ENCODE results near the gene ZDHHC7. TPM values are rescaled to one million over a fixed set of nuclear protein-coding genes. Genes with fewer than 3 reads are reported as not detected.

The ZDHHC7 gene
- total RNA-seq, 4 donors from 2014 or later: 49.8 to 59.2 (median 54.3) TPM

DNA sequence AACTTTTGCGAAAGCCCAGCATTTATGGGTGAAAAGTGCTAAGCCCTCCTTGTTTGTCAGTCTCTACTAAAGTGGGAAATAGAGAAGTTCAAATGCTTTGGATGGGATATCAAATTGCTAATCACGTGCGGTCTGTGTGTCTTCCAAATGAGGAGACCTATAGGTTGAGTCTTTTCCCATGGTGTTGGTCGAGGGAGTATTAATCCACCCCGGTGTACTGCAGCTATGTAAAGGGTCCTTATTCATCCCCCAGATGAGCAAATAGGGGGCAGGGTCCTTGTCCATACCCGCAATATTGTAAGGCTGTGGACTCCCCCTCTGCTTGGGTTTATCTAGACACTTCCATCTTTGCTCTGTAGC, 30.8 kb upstream of the ZDHHC7 start:
- TF ChIP-seq POLR2A (IDR thresholded peaks at IDR 0.05): no peak
- TF ChIP-seq CTCF (IDR thresholded peaks at IDR 0.05): no peak
- intact Hi-C loops (cut with DNase I): no loop called here
- 80 to 84% methylated on average over 6 of the region's 6 CpGs for WGBS, 2 donors

GRCh38 chr16:85041219-85042166, 30.2 kb upstream of the ZDHHC7 start:
- DNase-seq: no peak
- no peaks in the 10 kb centered on the region for H3K27me3 ChIP-seq
- WGBS, 2 donors: 91% methylated on average over 27 of the region's 27 CpGs
- no peaks in the 10 kb centered on the region for H3K9me3 ChIP-seq
- no peaks in the 10 kb centered on the region for H3K36me3 ChIP-seq
- no peak overlapping the region for H3K27ac ChIP-seq
- TF ChIP-seq CTCF (IDR thresholded peaks at IDR 0.05) (no peak), POLR2A (IDR thresholded peaks at IDR 0.05) (no peak)
- H3K4me1 ChIP-seq: no peaks in the 10 kb centered on the region
- intact Hi-C loops (cut with DNase I): no loop called here
- H3K4me3 ChIP-seq (replicated peaks in 1 of 3): no peak overlapping the region

More for the DNA sequence above, 30.8 kb upstream of the ZDHHC7 start:
- Histone ChIP-seq H3K4me1 (peaks cover 5% of the 10 kb centered on the region in 2 donors), H3K9me3 (no peaks in the 10 kb centered on the region), H3K27ac (no peak overlapping the region), H3K36me3 (no peaks in the 10 kb centered on the region), H3K27me3 (no peaks in the 10 kb centered on the region), H3K4me3 (replicated peaks in 1 of 3) (no peak overlapping the region)
- no peak for DNase-seq

- DNase-seq: no peak
These were observed 29.4 kb upstream of the ZDHHC7 start for GRCh38 chr16:85040685-85041084.

GRCh38 chr16:85037721-85038120, 26.4 kb upstream of the ZDHHC7 start:
- no peaks in the 10 kb centered on the region for H3K4me1 ChIP-seq
- TF ChIP-seq CTCF (IDR thresholded peaks at IDR 0.05) (no peak), POLR2A (IDR thresholded peaks at IDR 0.05) (no peak)
- no peak for DNase-seq
- H3K4me3 ChIP-seq (replicated peaks in 1 of 3): no peak overlapping the region
- H3K27ac ChIP-seq: no peak overlapping the region
- H3K27me3 ChIP-seq: no peaks in the 10 kb centered on the region
- WGBS, 2 donors: 87 to 88% methylated on average over 5 of the region's 5 CpGs
- intact Hi-C loops (cut with DNase I): no loop called here
- H3K36me3 ChIP-seq: no peaks in the 10 kb centered on the region
- H3K9me3 ChIP-seq: no peaks in the 10 kb centered on the region

More at GRCh38 chr16:85040685-85041084, 29.4 kb upstream of the ZDHHC7 start:
- Histone ChIP-seq H3K36me3 (no peaks in the 10 kb centered on the region), H3K27me3 (no peaks in the 10 kb centered on the region), H3K4me3 (replicated peaks in 1 of 3) (no peak overlapping the region), H3K27ac (no peak overlapping the region), H3K9me3 (no peaks in the 10 kb centered on the region), H3K4me1 (no peaks in the 10 kb centered on the region)
- TF ChIP-seq CTCF (IDR thresholded peaks at IDR 0.05) (no peak), POLR2A (IDR thresholded peaks at IDR 0.05) (no peak)
- WGBS, 2 donors: 81 to 91% methylated on average over 6 of the region's 6 CpGs
- intact Hi-C loops (cut with DNase I): no loop called here

DNA sequence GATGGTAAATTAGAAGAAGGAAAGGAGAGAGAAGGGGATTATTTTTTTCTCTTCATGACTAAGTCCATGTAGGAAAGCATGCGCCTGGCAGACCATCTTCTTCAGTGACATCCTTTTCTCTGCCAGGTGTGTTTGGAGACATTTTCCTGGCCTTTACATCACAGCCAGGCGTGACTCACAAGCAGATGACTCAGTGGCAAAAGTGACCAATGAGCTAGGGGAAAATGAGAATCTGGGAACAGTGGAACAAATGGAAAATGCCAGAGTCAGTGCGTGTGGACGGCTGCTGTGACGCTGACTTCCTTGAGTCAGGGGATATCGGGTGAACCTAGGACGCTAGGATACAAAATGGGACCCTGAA, 25.7 kb upstream of the ZDHHC7 start:
- intact Hi-C loops (cut with DNase I): no loop called here
- H3K27ac ChIP-seq: no peak overlapping the region
- no peak for TF ChIP-seq CTCF (IDR thresholded peaks at IDR 0.05)
- TF ChIP-seq POLR2A (IDR thresholded peaks at IDR 0.05): no peak
- 89 to 91% methylated on average over 7 of the region's 7 CpGs for WGBS, 2 donors
- no peaks in the 10 kb centered on the region for H3K36me3 ChIP-seq
- no peaks in the 10 kb centered on the region for H3K4me1 ChIP-seq
- H3K27me3 ChIP-seq: no peaks in the 10 kb centered on the region
- no peak overlapping the region for H3K4me3 ChIP-seq (replicated peaks in 1 of 3)
- DNase-seq: no peak
- no peaks in the 10 kb centered on the region for H3K9me3 ChIP-seq

Measured in thyroid gland (tissue), 4 donors.